Measurements from ENCODE around the gene MARF1.
A peak's percentile ranks its signal among the peaks of the same experiment; 100 is the strongest.
"Not testable (repeated sequence)": the region's sequence is repeated elsewhere in the genome, so short reads cannot be mapped to it uniquely, and the experiment has no call there.

The MARF1 gene

DNA sequence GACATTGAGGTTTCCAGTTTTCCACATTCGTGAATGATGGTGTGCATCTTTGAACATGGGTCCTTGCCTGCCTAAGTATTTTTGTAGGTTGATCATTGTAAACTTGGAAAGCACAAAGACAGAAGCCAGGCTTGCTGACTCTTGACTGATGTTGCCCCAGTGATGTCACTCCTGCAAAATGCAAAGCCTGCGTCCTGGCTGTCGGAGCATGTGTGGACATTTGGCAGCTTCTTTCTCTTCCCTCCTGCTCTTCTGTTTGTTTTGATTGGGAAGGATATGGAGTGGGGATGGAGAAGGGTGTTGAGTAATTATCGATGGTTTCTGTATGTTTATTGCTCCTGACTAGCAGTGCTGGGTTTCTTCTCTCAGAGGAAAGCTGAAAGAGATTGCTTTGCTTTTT lies 10.3 kb upstream of the MARF1 start:
- no peak for DNase-seq

DNA sequence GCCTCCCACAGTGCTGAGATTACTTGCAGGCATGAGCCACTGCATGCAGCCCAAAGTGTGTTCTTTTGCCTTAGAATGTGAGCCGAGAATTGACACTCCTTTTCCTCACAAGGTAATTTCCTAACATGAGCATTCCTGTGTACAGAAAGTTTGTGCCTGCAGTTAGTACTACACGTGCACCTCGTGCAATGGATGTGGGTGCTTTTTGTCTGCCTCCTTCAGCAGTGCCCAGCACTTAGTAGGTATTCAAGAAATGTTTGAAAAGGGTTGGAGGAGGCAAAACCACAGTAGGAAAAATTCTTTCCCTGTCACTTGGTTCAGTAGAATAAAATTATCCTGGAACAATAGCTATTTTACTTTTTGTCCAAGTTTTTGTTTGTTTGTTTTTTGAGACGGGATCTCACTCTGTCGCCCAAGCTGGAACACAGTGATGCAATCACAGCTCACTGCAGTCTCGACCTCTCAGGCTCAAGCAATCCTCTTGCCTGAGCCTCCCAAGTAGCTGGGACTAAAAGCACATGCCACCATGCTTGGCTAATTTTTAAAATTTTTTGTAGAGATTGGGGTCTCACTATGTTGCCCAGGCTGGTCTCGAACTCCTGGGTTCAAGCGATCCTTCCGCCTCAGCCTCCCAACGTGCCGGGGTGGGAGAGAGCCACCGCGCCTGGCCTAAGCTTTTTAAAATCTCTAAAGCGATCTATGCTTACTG lies 9.5 kb upstream of the MARF1 start:
- DNase-seq: no peak

DNA sequence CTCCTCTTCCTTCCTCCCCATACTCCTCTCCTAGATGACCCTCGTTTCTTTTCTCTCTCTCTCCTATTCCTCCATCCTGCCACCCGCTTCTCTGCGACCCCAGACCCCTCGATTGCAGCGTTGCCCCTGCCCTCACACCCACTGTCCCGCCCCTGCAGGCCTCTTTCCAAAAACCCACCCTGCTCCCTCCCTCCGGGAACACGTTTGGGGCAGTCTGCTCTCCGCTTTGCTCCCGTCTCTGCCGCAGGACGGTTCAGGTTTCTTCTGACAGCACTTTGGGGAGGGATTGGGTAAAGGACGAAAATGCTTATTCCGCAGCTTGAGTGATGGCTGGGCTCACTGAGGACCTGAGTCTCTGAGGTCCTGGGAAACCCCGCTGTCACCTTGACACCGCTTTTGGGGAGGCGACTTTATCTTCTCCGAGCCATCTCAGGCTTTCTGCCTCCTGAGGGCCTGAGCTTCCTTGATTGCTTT lies 7.8 kb upstream of the MARF1 start:
- DNase-seq: peak; percentile 54

DNA sequence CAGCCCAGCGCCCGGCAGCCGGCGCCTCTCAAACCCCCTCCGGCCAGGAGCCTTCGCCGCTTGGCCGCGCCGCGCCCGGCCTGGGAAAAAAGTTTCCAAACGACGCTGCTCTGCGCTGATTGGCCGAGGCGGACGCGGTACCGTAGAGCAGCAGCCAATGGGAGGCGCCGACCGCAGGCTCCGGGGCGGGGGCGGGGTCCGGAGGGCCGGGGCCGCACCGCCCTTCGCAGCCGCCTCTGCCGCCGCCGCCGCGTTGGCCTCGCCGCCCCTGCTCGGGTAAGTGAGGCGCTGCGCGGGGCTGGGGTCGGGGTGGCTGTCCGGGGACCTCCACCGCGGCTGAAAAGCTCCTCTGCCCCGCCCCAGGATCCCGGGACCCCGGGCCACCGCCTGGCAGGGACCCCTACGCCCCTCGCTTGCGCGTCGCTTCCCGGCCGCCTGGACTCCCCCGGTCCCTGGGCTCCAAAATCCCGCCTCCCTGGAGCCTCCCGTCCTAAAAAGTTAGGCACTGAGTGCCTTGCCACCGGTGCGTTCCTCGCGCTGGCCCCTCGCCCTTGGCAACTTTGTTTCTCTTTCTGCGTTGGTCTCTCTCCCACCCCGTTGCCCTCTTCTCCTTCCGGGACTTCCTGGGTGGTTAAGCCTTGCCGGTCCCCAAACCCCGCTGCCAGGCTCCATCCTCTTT lies 7.2 kb upstream of the MARF1 start, which contains the start of gene NDE1:
Gene NDE1 (plus strand): TSS at position 227 of the 679 bp plus-strand sequence. CDS start 14,534 bp downstream, outside the sequence.
- DNase-seq: peak; percentile 95

DNA sequence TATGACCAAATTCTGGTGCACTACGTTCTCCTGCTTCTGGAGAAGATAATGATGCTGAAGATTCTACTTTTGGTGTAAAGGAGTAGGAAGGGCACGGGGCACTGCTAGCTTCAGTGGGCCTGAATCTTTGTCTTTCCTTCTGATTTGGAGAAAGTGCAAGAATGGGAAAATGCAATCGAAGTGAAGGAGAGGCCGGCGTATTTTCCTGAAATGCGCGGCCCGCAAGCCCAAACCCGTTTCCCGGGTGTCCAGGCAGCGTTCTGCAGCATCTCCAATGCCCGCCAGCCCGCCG lies 6.7 kb upstream of the MARF1 start:
- no peak for DNase-seq

DNA sequence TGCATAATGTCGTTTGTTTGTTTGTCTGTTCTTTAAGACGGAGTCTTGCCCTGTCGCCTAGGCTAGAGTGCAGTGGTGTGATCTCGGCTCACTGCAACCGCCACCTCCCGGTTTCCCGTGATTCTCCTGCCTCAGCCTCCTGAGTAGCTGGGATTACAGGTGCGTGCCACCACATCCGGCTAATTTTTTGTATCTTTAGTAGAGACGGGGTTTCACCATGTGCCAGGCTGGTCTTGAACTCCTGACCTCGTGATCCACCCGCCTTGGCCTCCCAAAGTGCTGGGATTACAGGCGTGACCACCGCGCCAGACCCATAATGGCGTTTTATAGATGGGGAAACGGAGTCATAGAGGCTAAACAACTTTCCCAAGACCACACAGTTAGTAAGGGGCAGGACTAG lies 6.4 kb upstream of the MARF1 start:
- not testable (repeated sequence) for DNase-seq

DNA sequence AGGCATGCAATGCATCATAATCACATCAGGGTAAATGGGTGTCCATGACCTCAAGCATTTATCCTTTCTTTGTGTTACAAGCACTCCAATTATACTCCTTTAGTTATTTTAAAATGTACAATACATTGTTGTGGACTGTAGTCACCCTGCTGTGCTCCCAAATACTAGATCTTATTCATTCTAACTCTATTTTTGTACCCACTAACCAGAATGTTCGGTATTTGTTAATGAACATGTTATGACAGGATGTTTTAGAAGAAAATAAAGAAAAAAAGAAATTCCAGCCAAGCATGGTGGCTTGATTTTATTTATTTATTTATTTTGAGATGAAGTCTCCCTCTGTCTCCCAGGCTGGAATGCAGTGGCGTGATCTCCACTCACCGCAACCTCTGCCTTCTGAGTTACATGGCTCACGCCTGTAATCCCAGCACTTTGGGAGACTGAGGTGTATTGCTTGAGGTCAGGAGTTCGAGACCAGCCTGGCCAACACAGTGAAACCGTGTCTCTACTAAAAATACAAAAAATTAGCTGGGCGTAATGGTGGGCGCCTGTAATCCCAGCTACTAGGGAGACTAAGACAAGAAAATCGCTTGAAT lies 5.3 kb upstream of the MARF1 start:
- DNase-seq: no peak

DNA sequence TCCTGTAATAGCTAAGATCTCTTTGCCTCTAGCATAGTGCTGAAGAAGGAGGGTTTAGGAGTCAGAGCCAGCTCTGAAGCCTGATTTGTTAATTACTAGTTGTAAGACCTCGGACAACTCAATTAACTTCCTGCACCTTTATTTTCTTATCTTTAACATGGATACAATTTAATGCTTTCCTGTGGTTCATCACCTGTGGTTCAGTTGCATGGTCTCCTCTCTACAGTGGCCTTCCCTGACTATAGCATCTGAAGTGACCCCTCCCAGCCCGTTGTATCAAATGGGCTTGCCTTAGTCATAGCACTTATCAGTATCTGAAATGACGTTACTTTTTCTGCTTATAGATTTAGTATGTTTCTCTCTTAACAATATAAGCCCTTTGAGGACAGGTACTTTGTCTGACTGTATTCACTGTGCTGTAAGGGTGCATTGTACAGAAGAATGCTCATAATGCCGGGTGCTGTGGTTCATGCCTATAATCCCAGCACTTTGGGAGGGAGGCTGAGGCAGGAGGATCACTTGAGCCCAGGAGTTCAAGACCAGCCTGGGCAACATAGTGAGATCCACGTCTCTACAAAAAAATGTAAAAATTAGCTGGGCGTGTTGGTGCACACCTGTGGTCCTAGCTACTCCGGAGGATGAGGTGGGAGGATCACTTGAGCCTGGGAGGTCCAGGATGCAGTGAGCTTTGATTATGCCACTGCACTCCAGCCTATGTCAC lies 4.5 kb upstream of the MARF1 start:
- DNase-seq: peak; percentile 25

DNA sequence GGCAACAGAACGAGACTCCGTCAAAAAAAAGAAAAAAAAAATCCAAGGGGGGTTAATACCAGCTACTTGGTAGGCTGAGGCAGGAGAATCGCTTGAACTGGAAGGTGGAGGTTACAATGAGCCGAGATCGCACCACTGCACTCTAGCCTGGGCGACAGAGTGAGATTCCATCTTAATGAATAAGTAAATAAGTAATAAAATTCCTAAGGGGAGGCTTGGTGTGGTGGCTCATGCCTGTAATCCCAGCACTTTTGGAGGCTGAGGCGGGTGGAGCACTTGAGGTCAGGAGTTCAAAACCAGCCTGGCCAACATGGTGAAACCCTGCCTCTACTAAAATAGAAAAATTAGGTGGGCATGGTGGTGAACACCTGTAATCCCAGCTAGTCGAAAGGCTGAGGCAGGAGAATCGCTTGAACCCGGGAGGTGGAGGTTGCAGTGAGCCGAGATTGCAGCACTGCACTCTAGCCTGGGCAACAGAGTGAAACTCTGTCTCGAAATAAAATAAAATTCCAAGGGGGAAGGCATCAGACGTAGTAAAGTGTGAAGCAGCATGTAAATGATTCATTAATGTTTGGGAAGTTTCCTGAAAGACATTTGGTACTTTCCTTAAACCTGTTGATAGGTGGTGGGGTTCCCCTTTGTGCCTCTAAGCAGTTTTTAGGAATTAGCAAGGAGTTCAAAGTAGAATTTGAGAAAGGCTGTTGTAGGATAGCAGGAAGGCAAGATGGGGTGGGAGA lies 3.8 kb upstream of the MARF1 start:
- DNase-seq: not testable (repeated sequence)

DNA sequence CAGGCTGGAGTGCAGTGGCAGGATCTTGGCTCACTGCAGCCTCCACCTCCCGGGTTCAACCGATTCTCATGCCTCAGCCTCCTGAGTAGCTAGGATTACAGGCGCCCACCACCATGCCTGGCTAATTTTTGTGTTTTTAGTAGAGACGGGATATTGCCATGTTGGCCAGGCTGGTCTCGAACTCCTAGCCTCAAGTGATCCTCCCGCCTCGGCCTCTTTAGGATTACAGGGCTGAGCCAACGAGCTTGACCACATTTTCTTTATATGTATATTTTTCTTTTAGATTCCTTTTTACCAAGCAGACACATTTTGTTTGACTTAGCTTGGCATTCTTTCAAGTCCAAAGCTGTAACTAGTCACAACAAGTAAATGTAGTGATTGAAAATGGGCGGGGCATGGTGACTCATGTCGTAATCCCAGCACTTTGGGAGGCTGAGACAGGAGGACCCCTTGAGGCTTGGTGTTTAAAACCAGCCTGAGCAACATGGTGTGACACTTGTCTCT lies 2.1 kb upstream of the MARF1 start:
- DNase-seq: peak; percentile 61

DNA sequence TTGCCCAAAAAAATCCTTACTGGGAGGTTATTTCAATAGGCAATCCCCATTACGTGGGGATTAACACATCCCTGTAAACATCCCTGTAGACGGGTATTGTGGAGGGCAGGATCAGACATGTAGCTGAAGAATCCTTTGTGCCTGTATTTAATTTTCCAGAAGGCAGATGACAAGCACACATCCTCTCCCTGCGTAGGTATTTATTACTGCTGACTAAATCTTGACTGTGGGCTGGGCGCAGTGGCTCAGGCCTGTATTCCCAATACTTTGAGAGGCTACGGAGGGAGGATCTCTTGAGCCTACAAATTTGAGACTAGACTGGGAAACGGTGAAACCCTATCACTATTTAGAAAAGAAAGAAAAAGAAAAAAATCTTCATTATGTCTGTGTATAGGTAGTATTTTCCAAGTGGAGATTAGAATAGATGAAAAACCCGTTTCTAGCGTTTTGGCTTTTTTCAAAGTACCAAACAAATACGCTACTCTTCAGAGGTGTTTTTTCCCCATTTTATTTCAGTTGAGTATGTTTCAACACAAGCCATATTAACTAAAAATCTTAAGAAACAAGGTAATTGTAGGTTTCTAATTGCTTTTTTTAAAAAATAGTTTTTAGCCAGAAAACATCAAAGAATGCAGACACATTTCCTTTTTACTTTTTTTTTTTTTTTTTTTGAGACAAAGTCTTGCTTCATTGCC lies 1.5 kb upstream of the MARF1 start:
- peak; percentile 51 for DNase-seq

DNA sequence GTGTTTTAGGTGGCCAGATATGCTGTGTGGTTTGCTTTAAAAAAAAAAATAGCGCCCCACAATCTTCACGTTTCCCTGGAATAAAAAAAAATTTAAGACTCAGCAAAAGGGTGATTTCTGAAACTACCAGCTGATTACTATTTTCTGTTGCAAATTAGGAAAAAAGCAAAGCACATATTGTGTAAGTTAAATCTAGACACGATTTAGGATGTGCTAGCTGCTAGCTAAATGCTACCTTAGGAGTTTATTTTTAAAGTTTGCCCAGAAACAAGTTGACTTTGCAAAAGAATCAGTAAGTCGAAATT lies 944 bp upstream of the MARF1 start:
- no peak for DNase-seq

DNA sequence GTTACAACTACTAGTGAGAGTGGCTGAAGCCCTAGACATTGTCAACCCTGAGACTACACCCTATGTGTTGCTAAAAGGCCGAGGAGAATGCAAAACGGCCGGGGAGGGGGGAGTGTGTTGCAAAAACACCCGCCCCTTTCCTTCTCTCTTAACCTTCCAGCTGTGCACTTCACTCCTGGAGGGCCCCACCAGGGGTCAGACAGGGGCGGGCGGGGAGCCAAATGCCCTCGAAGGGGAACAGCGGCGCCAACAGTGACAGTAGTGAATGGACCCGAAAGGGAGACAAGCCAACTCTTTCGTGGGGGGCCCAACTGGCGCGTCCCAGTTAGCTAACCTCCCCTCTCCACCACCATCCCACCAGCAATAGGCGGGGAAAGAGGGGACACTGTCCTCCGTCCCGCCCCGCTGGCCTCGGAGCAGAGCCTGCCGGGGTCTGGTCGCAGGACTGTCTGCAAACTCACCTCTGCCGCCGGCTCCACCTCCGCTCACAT lies 352 bp downstream of the MARF1 start:
- peak; percentile 95 for DNase-seq

DNA sequence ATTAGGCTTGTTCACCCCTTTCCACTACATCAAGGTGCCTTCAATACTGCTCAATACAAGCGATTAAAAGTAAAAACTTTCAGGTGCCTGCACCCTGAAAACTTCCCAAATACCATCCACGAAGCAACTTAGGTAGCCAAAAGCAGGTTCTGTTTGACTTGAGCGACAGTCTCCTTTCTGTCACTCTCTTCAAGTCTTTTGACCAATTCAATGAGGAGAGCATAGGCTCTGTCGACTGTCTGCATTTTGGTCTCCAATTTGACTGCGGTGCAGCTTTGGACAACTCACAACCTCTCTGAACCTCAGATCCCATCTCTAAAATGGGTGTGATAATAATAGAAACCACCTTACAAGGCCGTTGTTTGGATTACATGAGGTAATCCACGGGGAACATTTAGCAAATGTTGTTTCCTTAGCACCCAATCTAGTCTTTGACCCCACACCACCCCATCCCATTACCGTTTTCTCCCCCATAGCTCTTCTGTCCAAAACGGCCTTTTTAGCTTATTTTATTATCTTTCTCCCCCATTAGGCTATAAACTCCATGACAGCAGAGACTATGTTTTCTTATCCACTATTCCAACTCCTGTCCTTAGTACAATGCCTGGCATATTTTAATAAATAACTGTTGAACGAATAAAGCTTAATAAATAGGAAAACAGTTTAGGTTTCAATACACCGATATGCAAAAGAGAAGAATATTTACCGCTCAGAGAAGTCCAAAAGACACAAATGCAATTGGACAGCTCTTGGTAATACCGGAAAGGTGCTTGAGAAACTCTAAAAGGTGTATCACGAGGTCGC lies 999 bp downstream of the MARF1 start:
- peak; percentile 30 for DNase-seq

DNA sequence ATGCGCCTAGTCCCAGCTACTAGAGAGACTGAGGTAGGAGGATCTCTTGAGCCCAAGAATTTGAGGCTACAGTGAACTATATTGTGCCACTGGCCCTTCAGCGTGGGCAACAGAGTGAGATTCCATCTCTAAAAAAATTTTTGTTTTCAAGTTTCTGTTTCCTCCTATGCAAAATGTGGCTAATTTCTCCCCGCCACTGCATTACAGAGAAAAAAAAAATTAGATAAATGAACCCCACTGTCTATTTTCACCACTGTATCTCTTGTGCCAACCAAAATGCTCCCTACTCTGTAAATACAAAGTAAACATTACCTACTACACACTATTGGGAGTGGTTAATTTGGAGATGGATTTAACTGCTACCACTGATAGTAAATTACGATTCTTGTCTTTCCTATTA lies 2.0 kb downstream of the MARF1 start:
- DNase-seq: no peak

DNA sequence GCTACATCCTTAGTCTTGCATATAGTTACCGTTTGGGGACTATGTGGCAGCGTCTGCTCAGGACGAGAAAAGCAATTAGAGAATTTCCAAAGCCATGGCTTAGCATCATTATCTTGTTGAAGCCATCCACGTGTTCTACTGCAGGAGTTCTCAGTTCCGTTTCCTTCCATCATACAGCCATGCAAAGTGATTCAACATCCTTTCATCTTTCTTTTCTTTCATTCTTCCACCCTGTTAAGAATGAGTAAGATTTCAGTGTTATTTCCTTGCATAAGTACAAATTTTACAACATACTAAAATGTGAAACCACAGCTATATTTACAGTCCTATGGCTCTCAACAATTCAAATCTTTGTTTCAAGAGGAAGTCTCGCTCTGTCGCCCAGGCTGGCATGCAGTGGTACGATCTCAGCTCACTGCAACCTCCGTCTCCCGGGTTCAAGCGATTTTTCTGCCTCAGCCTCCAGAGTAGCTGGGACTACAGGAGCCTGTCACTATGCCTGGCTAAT lies 3.8 kb downstream of the MARF1 start:
- DNase-seq: no peak

DNA sequence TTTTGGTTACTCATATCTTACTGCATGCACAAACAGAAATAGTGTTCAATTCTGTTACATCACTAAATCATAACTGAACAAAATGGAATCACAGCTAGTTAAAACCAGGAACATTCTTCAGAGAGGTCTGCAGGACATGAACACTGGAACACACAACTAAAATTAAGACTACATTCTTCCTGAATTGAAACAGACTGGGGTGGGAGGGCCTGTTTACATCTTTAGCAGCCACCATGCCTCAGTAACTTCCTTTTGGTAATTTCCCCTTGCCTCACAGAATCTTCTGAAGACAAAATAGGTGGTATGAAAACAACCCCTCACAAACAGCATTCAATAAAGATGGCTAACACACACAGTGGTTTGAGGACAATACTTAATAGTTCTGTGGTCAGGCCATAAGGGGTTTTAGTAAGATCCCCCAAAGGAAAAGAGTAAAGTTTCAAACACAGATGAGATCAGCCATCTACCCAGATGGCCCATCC lies 6.5 kb downstream of the MARF1 start:
- DNase-seq: no peak

DNA sequence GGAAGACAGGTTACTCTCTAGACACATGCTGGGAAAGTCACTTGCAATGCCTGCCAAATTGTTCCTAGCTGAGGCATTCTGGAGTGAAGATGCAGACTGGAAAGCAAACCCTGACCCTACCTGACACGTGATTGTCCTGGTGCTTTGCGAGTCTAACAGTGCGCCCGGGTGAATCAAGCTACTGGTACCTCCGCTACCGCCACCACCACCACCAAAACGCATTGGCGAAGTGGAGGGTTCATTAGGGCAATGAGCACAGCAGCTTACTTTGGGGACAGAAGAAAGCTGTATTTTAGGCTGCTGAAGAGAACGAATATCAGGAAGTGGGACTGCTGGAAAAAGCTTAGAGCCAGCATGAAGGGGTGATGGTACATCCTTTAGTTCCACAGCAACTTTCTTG lies 7.0 kb downstream of the MARF1 start:
- no peak for DNase-seq

DNA sequence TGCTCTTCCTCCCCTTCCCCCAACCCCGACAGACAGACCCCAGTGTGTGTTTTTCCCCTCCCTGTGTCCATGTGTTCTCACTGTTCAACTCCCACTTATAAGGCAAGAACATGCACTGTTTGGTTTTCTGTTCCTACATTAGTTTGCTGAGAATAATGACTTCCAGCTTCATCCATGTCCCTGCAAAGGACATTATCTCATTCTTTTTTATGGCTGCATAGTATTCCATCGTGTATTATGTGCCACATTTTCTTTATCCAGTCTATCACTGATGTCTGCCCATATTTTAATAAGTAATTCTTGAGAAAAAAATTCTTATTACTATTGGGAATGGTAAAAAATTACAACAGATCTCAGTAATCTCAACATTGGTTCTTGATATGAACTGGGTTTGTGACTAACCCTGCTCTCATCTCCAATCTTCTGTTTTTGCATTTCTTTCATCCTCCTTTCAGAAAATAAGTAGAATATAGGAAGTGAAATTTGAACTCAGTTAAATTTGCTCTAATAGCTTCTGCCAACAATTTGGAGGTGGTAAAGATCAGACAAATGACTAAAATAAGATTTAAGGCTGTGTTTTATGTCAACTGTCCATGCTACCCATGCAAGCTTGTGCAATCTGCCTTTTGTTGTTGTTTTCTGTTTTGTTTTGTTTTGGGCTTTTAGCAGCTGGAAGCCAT lies 11.1 kb downstream of the MARF1 start:
- no peak for DNase-seq

DNA sequence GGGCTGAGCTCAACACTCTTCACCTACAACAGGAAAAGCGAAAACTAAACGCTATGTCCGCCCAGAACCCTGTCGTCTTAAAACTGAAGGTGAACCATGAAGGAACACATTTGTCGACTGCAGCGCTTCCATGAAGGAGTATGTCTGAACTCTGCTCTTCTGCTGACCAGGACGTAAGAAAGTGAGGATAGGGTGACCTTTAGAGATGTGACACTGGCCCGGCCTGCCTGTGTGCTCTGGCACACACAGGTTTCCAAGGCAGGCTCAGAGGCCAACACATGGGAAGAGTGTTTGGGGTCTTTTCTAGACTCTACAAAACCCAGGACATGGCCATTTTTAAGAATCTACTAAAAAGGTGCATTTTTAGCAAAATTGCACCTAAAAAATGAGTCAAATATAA lies 21.1 kb downstream of the MARF1 start:
- DNase-seq: no peak

Data from OCI-M1 (cell line).